Activated CD4-positive, alpha-beta T cell treated with anti-CD3 and anti-CD28 coated beads, Interleukin-2, amount 10 ng/mL, durations not matched to agents 7 days and 5 days (primary cell): ENCODE measurements around the gene NACC2. TPM values are rescaled to one million over a fixed set of nuclear protein-coding genes. Genes with fewer than 3 reads are reported as not detected.
A peak's percentile ranks its signal among the peaks of the same experiment; 100 is the strongest.

Source experiments
- CTCF ChIA-PET: fragments of 350-600 bp; sonication (Branson Sonifier 250); formaldehyde crosslinking; loops from one replicate; lab custom pipeline; 2021; ENCODE audit warnings: antibody characterized with exemption; lab: Charles Lee
- POLR2A ChIA-PET: fragments of 350-600 bp; sonication (Branson Sonifier 250); formaldehyde crosslinking; loops from one replicate; lab custom pipeline; 2021; ENCODE audit warnings: antibody characterized with exemption; lab: Charles Lee
- DNase-seq: peaks from one replicate; pipeline ENCODE4 v3.0.0-alpha.2; 2020
- H3K27ac Mint-ChIP-seq: one replicate; pipeline ENCODE4 v1.8.0; 2021; ENCODE audit warnings: mild to moderate bottlenecking, moderate library complexity, mixed read lengths
- H3K27me3 Mint-ChIP-seq: one replicate; pipeline ENCODE4 v1.8.0; 2021; ENCODE audit warnings: mixed read lengths
- H3K36me3 Mint-ChIP-seq: one replicate; pipeline ENCODE4 v1.8.0; 2021; ENCODE audit warnings: low read depth, mixed read lengths
- H3K4me1 Mint-ChIP-seq: one replicate; pipeline ENCODE4 v1.8.0; 2021; ENCODE audit warnings: mixed read lengths
- H3K4me3 Mint-ChIP-seq: one replicate; pipeline ENCODE4 v1.8.0; 2021; ENCODE audit warnings: mild to moderate bottlenecking, moderate library complexity, mixed read lengths
- H3K9me3 Mint-ChIP-seq: one replicate; pipeline ENCODE4 v1.8.0; 2021; ENCODE audit warnings: mixed read lengths
- total RNA-seq, 2 experiments: library from RNA; stranded (reverse); gene quantifications; one replicate each; pipeline ENCODE4 v1.2.3, GENCODE V29; 2021

The NACC2 gene
- total RNA-seq, 2 experiments from 2014 or later = 4.1 to 4.4 TPM

- no peaks in the 10 kb centered on the region for H3K27me3 Mint-ChIP-seq
- CTCF ChIA-PET = interaction anchor here (1.4 kb wide), 1 partner anchor 35 kb away, joined by 4 read pairs; no protein-coding TSS in a partner anchor
- no peak for DNase-seq
These were observed 7.9 kb downstream of the NACC2 start for GRCh38 chr9:136086951-136087740.

GRCh38 chr9:136086213-136086881 lies 8.7 kb downstream of the NACC2 start:
- no peak for DNase-seq
- ChIA-PET POLR2A (no interaction called here), CTCF (no interaction called here)
- Mint-ChIP-seq H3K4me3 (no peak overlapping the region), H3K4me1 (peaks cover 6% of the 10 kb centered on the region), H3K36me3 (no peaks in the 10 kb centered on the region), H3K27ac (no peak overlapping the region), H3K9me3 (no peaks in the 10 kb centered on the region), H3K27me3 (no peaks in the 10 kb centered on the region)

More at GRCh38 chr9:136086951-136087740, 7.9 kb downstream of the NACC2 start:
- no peak overlapping the region for H3K4me3 Mint-ChIP-seq
- H3K9me3 Mint-ChIP-seq = no peaks in the 10 kb centered on the region
- no peaks in the 10 kb centered on the region for H3K36me3 Mint-ChIP-seq
- H3K4me1 Mint-ChIP-seq = peaks cover 6% of the 10 kb centered on the region
- POLR2A ChIA-PET = no interaction called here
- peak overlapping the region; percentile 25 for H3K27ac Mint-ChIP-seq

- ChIA-PET CTCF (no interaction called here), POLR2A (no interaction called here)
- DNase-seq = no peak
- no peaks in the 10 kb centered on the region for H3K36me3 Mint-ChIP-seq
- no peak overlapping the region for H3K4me3 Mint-ChIP-seq
- H3K27me3 Mint-ChIP-seq = no peaks in the 10 kb centered on the region
- peaks cover 6% of the 10 kb centered on the region for H3K4me1 Mint-ChIP-seq
- H3K27ac Mint-ChIP-seq = no peak overlapping the region
- no peaks in the 10 kb centered on the region for H3K9me3 Mint-ChIP-seq
These were observed 9.3 kb downstream of the NACC2 start for GRCh38 chr9:136085815-136086212.

DNA sequence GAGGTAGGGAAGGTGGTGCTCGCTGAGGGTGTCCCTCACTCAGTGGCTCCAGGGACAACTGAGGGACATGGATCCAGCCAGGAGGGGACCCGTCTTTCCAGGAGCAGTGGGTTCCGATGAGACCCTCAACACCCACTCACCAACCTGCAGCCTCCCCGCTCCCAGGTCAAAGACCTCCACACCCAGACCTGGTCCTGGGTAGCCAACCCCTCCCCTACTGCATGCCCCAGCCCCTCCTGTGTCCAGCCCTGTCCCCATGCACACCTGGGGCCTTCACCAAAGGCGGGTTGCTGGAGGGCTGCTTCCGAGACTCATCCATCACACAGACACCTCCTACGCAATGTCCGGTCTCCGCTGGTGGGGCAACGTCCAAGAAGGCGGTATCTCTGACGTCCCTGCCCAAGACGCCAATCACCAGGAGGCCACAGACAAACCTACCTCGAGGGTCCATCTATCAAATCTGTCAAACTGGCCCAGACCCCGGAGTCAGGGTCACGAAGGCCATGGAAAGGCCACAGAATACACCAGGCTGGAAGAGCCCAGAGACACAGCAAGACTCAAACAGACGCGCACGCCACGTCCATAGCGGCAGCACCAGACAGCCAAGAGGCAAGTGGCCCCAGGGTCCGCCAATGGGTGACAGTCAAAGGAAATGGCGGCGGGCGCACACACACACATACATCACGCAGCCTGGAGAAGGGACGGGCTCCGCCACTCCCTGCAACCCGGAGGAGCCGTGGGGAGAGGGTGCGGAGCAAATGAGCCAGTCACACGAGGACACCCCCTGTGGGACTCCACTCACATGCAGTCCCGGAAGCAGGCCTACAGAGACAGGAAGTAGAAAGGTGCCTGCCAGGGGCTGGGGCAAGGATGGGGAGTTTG lies 10.8 kb downstream of the NACC2 start:
- no peaks in the 10 kb centered on the region for H3K36me3 Mint-ChIP-seq
- no peak for DNase-seq
- H3K27me3 Mint-ChIP-seq = no peaks in the 10 kb centered on the region
- H3K4me1 Mint-ChIP-seq = peaks cover 2% of the 10 kb centered on the region
- CTCF ChIA-PET = no interaction called here
- H3K4me3 Mint-ChIP-seq = no peak overlapping the region
- H3K9me3 Mint-ChIP-seq = no peaks in the 10 kb centered on the region
- POLR2A ChIA-PET = no interaction called here
- no peak overlapping the region for H3K27ac Mint-ChIP-seq

- no peak overlapping the region for H3K4me3 Mint-ChIP-seq
- no peak for DNase-seq
- peaks cover 2% of the 10 kb centered on the region for H3K4me1 Mint-ChIP-seq
- H3K36me3 Mint-ChIP-seq = no peaks in the 10 kb centered on the region
- ChIA-PET POLR2A (no interaction called here), CTCF (no interaction called here)
- H3K9me3 Mint-ChIP-seq = no peaks in the 10 kb centered on the region
- H3K27me3 Mint-ChIP-seq = no peaks in the 10 kb centered on the region
- H3K27ac Mint-ChIP-seq = no peak overlapping the region
These were observed 11.5 kb downstream of the NACC2 start for GRCh38 chr9:136083558-136084062.

GRCh38 chr9:136082496-136083361 lies 12.4 kb downstream of the NACC2 start:
- CTCF ChIA-PET = no interaction called here
- no peaks in the 10 kb centered on the region for H3K27me3 Mint-ChIP-seq
- no peak overlapping the region for H3K4me3 Mint-ChIP-seq
- H3K36me3 Mint-ChIP-seq = no peaks in the 10 kb centered on the region
- no peaks in the 10 kb centered on the region for H3K9me3 Mint-ChIP-seq
- POLR2A ChIA-PET = no interaction called here
- H3K27ac Mint-ChIP-seq = no peak overlapping the region
- no peak for DNase-seq
- H3K4me1 Mint-ChIP-seq = peaks cover 2% of the 10 kb centered on the region

DNA sequence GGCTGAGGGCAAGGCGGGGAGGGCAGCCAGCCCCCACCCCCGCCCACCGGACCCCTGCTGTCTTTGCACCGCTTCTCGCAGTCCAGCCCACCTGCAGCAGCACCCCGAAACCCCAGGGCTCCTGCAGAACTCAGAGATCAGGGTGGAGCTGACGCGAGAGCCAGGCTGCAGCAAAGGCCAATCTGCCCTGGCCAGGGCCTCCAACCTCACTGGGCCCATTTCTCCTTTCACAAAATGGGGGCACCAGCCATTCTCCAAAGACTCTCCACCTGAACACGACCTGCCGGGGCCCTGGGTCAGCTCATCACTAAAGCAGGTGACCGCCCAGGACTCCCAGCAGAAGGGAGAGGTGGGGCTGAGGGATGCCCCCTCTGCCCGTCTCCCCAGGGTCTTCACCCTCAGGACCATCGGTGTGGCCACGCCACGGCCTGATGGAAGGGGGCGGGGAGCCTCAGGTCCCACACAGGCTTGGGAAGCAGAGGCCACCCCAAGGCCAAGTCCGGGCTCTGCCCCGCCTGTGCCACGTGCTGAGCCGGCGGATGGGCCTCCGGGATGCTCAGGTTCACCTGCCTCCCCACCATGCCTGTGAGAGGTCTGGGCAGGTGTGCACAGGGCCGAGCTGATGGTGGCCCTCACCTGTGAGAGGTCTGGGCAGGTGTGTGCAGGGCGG lies 13.1 kb downstream of the NACC2 start:
- Mint-ChIP-seq H3K9me3 (no peaks in the 10 kb centered on the region), H3K27me3 (no peaks in the 10 kb centered on the region), H3K27ac (no peak overlapping the region), H3K36me3 (no peaks in the 10 kb centered on the region), H3K4me1 (peaks cover 2% of the 10 kb centered on the region), H3K4me3 (no peak overlapping the region)
- POLR2A ChIA-PET = no interaction called here
- CTCF ChIA-PET = interaction anchor here (0.7 kb wide), 1 partner anchor 257 kb away, joined by 4 read pairs; no protein-coding TSS in a partner anchor
- DNase-seq = no peak

DNA sequence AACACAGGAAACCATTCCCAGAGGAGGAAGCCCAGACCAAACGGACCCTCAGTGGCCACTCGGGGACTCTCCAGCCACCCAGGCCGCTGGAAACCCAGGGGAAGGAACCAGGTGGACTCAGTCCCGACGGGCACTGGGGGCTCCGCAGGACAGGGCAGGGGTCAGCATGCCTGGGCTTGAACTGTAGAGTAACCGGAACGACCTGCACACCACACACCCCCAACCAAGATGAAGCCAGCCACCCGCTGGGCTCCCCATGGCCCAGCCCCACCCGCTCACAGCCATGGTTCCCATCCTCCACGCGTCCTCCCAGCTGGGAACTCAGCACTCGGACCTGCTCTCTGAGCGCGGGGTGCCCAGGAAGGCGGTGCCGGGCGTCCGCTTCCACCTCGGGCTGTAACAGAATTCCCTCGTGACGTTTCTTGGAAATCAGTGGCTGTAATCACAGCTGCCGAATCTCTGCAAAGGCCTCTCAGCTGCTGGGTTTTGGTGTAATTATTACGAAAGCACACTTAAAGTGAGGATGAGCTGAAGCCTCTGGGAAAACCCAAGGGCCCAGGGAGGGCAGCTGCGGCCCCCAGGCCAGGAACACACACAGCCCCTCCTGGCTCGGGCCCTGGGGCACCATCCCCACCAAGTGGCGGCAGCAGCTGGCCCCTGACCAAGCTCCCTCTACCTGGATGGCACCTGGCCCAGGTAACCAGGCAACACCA lies 13.8 kb downstream of the NACC2 start:
- Mint-ChIP-seq H3K4me1 (peaks cover 4% of the 10 kb centered on the region), H3K27me3 (no peaks in the 10 kb centered on the region), H3K27ac (no peak overlapping the region), H3K4me3 (no peak overlapping the region), H3K9me3 (no peaks in the 10 kb centered on the region), H3K36me3 (no peaks in the 10 kb centered on the region)
- ChIA-PET CTCF (interaction anchor here (0.7 kb wide), 1 partner anchor 256 kb away, joined by 4 read pairs; no protein-coding TSS in a partner anchor), POLR2A (no interaction called here)
- no peak for DNase-seq

DNA sequence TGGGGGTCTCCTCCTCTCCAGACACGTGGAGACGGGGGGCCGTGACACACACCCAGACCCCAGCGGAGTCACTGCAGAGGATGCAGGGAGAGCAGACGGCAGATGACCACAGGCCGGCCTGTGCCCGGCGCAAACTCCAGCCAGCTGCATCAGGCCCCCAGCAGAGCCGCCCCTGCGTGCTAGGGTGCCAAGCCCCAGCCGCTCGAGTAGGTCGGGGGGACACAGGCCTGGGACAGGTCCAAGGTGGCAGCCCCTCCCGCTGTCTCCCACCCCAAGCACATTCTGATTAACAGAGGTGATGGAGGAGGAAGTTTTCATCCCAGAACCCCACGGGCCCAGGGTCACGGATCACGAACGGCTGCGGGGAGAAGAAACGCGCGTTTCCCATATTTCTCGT lies 14.4 kb downstream of the NACC2 start:
- POLR2A ChIA-PET = no interaction called here
- no peaks in the 10 kb centered on the region for H3K9me3 Mint-ChIP-seq

DNA sequence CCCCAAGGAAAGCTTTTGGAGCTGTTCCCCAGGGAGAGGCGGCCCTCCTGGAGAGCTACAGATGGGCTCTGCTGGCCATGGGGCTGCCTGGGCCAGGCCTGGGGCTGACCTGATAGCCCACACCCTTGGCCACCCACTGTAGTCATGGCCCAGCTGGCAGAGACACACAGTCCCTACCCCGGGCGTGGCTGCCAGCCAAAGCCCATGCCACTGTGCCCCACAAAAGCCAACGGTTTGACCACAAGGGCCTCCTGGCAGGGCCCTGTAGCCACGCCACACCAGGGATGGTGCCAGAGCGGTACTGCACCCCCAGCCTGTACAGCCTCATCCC lies 15.2 kb downstream of the NACC2 start:
- ChIA-PET CTCF (no interaction called here), POLR2A (no interaction called here)
- Mint-ChIP-seq H3K27ac (no peak overlapping the region), H3K36me3 (no peaks in the 10 kb centered on the region), H3K27me3 (no peaks in the 10 kb centered on the region), H3K9me3 (no peaks in the 10 kb centered on the region), H3K4me3 (no peak overlapping the region), H3K4me1 (peaks cover 10% of the 10 kb centered on the region)
- DNase-seq = no peak

More for the DNA sequence above, 14.4 kb downstream of the NACC2 start:
- peaks cover 10% of the 10 kb centered on the region for H3K4me1 Mint-ChIP-seq
- H3K4me3 Mint-ChIP-seq = no peak overlapping the region
- DNase-seq = no peak
- no peak overlapping the region for H3K27ac Mint-ChIP-seq
- H3K27me3 Mint-ChIP-seq = no peaks in the 10 kb centered on the region
- no peaks in the 10 kb centered on the region for H3K36me3 Mint-ChIP-seq
- CTCF ChIA-PET = no interaction called here

DNA sequence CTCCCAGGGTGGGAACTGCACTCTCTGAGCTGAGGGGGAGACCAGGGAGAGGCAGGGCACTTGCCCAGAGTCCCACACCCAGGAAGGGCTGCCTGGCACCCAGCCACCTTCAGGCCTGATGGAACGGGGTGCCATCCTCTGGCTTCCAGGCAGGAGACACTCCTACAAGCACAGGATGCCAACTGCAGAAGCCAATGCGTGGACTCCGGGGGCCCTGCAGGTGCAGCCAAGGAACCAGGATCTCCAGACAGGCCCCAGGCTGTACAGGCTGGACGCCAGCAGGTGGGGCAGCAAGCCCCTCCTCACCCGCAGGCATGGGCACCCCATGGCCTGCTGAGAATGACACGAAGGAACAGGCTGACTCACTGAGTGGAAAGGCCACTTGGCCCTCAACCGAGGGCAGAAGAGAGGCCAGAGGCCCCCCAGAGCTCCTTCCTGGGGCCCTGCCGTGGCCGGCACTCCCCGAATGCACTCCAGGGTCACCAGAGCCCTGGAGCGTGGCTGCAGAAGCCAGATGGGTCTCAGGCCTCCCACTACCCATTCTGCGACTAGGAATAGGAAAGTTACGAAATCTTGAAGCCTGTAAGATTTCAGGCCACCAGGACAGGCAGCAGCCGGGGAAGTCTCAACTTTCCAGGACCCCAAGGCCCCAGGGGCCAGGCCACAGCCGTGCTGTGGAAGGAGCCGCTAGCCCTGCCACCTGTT lies 15.7 kb downstream of the NACC2 start:
- CTCF ChIA-PET = no interaction called here
- no peak overlapping the region for H3K27ac Mint-ChIP-seq
- DNase-seq = no peak

More for the DNA sequence above, 15.7 kb downstream of the NACC2 start:
- H3K4me1 Mint-ChIP-seq = peaks cover 8% of the 10 kb centered on the region
- no peaks in the 10 kb centered on the region for H3K36me3 Mint-ChIP-seq
- H3K9me3 Mint-ChIP-seq = no peaks in the 10 kb centered on the region
- no peak overlapping the region for H3K4me3 Mint-ChIP-seq
- H3K27me3 Mint-ChIP-seq = no peaks in the 10 kb centered on the region
- POLR2A ChIA-PET = interaction anchor here (0.6 kb wide), 1 partner anchor 17 kb away, joined by 6 read pairs; no protein-coding TSS in a partner anchor
